HFFc6 (cell line): ENCODE measurements around the gene GPC6. TPM values are rescaled to one million over a fixed set of nuclear protein-coding genes. Genes with fewer than 3 reads are reported as not detected.

ENCODE experiments used
- DNase-seq: peaks from one replicate; pipeline ENCODE4 v3.0.0-alpha.2; 2018
- H3K27ac Mint-ChIP-seq: 2 replicates; pipeline ENCODE4 v1.8.0; 2020; ENCODE audit warnings: mild to moderate bottlenecking, mixed read lengths
- H3K27me3 Mint-ChIP-seq: 2 replicates; pipeline ENCODE4 v1.8.0; 2021; ENCODE audit warnings: mild to moderate bottlenecking, moderate library complexity, mixed read lengths; ENCODE audit not compliant: insufficient read depth
- H3K36me3 Mint-ChIP-seq: 2 replicates; pipeline ENCODE4 v1.8.0; 2021; ENCODE audit warnings: low read depth, mixed read lengths
- H3K4me1 Mint-ChIP-seq: 2 replicates; pipeline ENCODE4 v1.8.0; 2020; ENCODE audit warnings: low read depth, mixed read lengths
- H3K4me3 Mint-ChIP-seq: 2 replicates; pipeline ENCODE4 v1.8.0; 2020; ENCODE audit warnings: mild to moderate bottlenecking, moderate library complexity, mixed read lengths
- H3K9me3 Mint-ChIP-seq: 2 replicates; pipeline ENCODE4 v1.8.0; 2020; ENCODE audit warnings: mild to moderate bottlenecking, mixed read lengths
- CTCF ChIP-seq: fragments of 200-600 bp; sonication (generic); IDR thresholded peaks from 2 replicates; pipeline ENCODE4 v1.5.0; 2021; ENCODE audit warnings: antibody characterized with exemption, mild to moderate bottlenecking
- total RNA-seq, 6 experiments: library from RNA; stranded (reverse); fragmentation: NEBNext Ultra II Directional; extraction: Animal tissue kit (Norgen Biotek cat#: 25700); gene quantifications; 2 replicates in 1 of 6; 3 replicates in 5 of 6; pipeline ENCODE4 v1.2.3, GENCODE V29; 2021

GPC6 gene
- total RNA-seq, 6 experiments from 2014 or later: 3.0 to 5.3 (median 4.4) TPM

GRCh38 chr13:93964146-93964512 is 737.5 kb downstream of the GPC6 start:
- H3K27ac Mint-ChIP-seq: no peak overlapping the region

GRCh38 chr13:93965587-93965986 is 739.0 kb downstream of the GPC6 start:
- Mint-ChIP-seq H3K27ac (no peak overlapping the region), H3K9me3 (no peaks in the 10 kb centered on the region), H3K4me1 (peaks cover 16% of the 10 kb centered on the region), H3K27me3 (no peaks in the 10 kb centered on the region), H3K36me3 (no peaks in the 10 kb centered on the region), H3K4me3 (no peak overlapping the region)
- TF ChIP-seq CTCF: no peak
- no peak for DNase-seq

More at GRCh38 chr13:93964146-93964512, 737.5 kb downstream of the GPC6 start:
- Mint-ChIP-seq H3K4me1 (peaks cover 25% of the 10 kb centered on the region), H3K36me3 (no peaks in the 10 kb centered on the region), H3K4me3 (no peak overlapping the region), H3K9me3 (no peaks in the 10 kb centered on the region), H3K27me3 (no peaks in the 10 kb centered on the region)
- no peak for DNase-seq
- no peak for TF ChIP-seq CTCF

- Mint-ChIP-seq H3K9me3 (no peaks in the 10 kb centered on the region), H3K27me3 (no peaks in the 10 kb centered on the region), H3K4me3 (no peak overlapping the region)
Measured at GRCh38 chr13:93966267-93966936, 739.8 kb downstream of the GPC6 start.

GRCh38 chr13:93967286-93967685 is 740.7 kb downstream of the GPC6 start:
- no peak overlapping the region for H3K4me3 Mint-ChIP-seq
- peaks cover 16% of the 10 kb centered on the region for H3K4me1 Mint-ChIP-seq
- DNase-seq: no peak
- H3K36me3 Mint-ChIP-seq: no peaks in the 10 kb centered on the region
- no peaks in the 10 kb centered on the region for H3K27me3 Mint-ChIP-seq
- no peak for TF ChIP-seq CTCF
- H3K9me3 Mint-ChIP-seq: no peaks in the 10 kb centered on the region
- no peak overlapping the region for H3K27ac Mint-ChIP-seq

More at GRCh38 chr13:93966267-93966936, 739.8 kb downstream of the GPC6 start:
- no peak for TF ChIP-seq CTCF
- Mint-ChIP-seq H3K36me3 (no peaks in the 10 kb centered on the region), H3K27ac (no peak overlapping the region), H3K4me1 (peaks cover 16% of the 10 kb centered on the region)
- no peak for DNase-seq

GRCh38 chr13:93975242-93975641 is 748.6 kb downstream of the GPC6 start:
- no peak for TF ChIP-seq CTCF
- H3K27ac Mint-ChIP-seq: no peak overlapping the region
- no peaks in the 10 kb centered on the region for H3K36me3 Mint-ChIP-seq
- peaks cover 5% of the 10 kb centered on the region; the same call in 1 of the 2 replicates for H3K4me1 Mint-ChIP-seq
- DNase-seq: no peak
- H3K9me3 Mint-ChIP-seq: no peaks in the 10 kb centered on the region
- no peak overlapping the region for H3K4me3 Mint-ChIP-seq
- H3K27me3 Mint-ChIP-seq: no peaks in the 10 kb centered on the region; the same call in 1 of the 2 replicates
